Lower leg skin (tissue), 4 donors: ENCODE measurements around the gene RPS6KB2. TPM values are rescaled to one million over a fixed set of nuclear protein-coding genes. Genes with fewer than 3 reads are reported as not detected.

Experiments
- DNase-seq, 2 donors: peaks; one replicate each; pipeline ENCODE4 v3.0.0-alpha.2; 2019; ENCODE audit warnings: low spot score in 2 of 2
- H3K4me3 ChIP-seq: fragments of 200-600 bp; sonication (generic); 2 replicates; pipeline ENCODE4 v1.5.1; 2017; ENCODE audit warnings: mild to moderate bottlenecking, low read depth; ENCODE audit not compliant: poor library complexity, severe bottlenecking
- POLR2A ChIP-seq, 2 donors: fragments of 450-650 bp; IDR thresholded peaks; one replicate each; pipeline ENCODE4 v1.6.1; 2016 to 2017; ENCODE audit warnings: antibody characterized with exemption in 2 of 2, mild to moderate bottlenecking in 1 of 2, moderate library complexity in 1 of 2
- WGBS, 2 donors: methylation state at CpG; one replicate each; pipeline ENCODE4 v1.1.5; 2018; 5-methylcytosine and 5-hydroxymethylcytosine counted together
- intact Hi-C: fragments of 100-400 bp; cut with DNase I; formaldehyde crosslinking; loops from one replicate; pipeline ENCODE4 v1.15.0; 2023; ENCODE audit warnings: low total_unique reads
- total RNA-seq, 4 donors: library from RNA; depleted of rRNA; stranded (reverse); fragments of >200 nt; gene quantifications; one replicate each; pipeline ENCODE4 v1.1.0, GENCODE V29; 2016
- TF ChIP-seq, protein P1 (sequence below), 3 donors: fragments of 450-650 bp; IDR thresholded peaks; one replicate each; pipeline ENCODE4 v1.5.1; 2016; ENCODE audit warnings: antibody characterized with exemption in 3 of 3, mild to moderate bottlenecking in 3 of 3, moderate library complexity in 2 of 3

RPS6KB2 gene
- total RNA-seq, 4 donors from 2014 or later, result 154 to 264 (median 203) TPM

DNA sequence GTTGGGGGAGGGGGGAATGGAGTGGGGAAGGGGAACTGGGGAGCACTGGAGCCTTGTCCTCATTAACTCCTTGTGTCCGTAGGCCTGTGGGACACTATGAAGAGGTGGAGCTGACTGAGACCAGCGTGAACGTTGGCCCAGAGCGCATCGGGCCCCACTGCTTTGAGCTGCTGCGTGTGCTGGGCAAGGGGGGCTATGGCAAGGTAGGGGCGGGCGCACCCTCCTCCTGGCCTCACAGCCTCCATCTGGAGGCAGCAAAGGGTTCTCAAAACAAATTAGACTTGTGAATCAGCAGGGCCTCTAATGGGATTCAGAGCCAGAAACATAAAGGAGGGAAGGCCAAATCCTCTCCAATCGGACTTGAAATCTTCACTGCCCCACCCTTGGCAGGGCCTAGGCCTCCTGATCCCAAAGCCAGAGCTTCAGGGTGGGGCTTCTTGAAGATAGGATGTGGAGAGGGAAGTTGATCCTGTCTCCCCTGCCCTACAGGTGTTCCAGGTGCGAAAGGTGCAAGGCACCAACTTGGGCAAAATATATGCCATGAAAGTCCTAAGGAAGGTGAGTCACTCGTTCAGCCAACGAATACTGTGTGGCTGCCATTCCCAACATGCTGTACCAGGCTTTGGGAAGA lies 859 bp downstream of the RPS6KB2 start:
- peak overlapping the region; percentile 82 for H3K4me3 ChIP-seq
- DNase-seq, result peak in 1 of 2 donors; percentile 55
- TF ChIP-seq, protein P1, sequence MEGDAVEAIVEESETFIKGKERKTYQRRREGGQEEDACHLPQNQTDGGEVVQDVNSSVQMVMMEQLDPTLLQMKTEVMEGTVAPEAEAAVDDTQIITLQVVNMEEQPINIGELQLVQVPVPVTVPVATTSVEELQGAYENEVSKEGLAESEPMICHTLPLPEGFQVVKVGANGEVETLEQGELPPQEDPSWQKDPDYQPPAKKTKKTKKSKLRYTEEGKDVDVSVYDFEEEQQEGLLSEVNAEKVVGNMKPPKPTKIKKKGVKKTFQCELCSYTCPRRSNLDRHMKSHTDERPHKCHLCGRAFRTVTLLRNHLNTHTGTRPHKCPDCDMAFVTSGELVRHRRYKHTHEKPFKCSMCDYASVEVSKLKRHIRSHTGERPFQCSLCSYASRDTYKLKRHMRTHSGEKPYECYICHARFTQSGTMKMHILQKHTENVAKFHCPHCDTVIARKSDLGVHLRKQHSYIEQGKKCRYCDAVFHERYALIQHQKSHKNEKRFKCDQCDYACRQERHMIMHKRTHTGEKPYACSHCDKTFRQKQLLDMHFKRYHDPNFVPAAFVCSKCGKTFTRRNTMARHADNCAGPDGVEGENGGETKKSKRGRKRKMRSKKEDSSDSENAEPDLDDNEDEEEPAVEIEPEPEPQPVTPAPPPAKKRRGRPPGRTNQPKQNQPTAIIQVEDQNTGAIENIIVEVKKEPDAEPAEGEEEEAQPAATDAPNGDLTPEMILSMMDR (IDR thresholded peaks at IDR 0.05), result no peak
- no peak for TF ChIP-seq POLR2A (IDR thresholded peaks at IDR 0.05)
- intact Hi-C loops, result no loop called here
- 23 to 39% methylated on average over 12 of the region's 12 CpGs for WGBS, 2 donors

DNA sequence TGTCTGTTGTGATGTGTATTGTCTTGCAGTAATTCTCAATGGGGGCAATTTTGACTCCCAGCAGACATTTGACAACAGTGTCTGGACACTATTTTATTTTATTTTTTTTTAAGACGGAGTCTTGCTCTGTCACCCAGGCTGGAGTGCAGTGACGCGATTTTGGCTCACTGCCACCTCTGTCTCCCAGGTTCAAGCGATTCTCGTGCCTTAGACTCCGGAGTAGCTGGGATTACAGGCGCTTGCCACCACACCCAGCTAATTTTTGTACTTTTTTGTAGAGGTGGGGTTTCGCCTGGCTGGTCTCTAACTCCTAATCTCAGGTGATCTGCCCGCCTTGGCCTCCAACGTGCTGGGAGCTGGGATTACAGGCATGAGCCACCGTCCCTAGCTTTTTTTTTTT lies 1.4 kb downstream of the RPS6KB2 start:
- H3K4me3 ChIP-seq, result no peak overlapping the region
- TF ChIP-seq, protein P1 (IDR thresholded peaks at IDR 0.05), result no peak
- TF ChIP-seq POLR2A (IDR thresholded peaks at IDR 0.05), result no peak
- no peak for DNase-seq
- WGBS, 2 donors, result 49 to 54% methylated on average over 11 of the region's 11 CpGs
- intact Hi-C loops, result no loop called here

DNA sequence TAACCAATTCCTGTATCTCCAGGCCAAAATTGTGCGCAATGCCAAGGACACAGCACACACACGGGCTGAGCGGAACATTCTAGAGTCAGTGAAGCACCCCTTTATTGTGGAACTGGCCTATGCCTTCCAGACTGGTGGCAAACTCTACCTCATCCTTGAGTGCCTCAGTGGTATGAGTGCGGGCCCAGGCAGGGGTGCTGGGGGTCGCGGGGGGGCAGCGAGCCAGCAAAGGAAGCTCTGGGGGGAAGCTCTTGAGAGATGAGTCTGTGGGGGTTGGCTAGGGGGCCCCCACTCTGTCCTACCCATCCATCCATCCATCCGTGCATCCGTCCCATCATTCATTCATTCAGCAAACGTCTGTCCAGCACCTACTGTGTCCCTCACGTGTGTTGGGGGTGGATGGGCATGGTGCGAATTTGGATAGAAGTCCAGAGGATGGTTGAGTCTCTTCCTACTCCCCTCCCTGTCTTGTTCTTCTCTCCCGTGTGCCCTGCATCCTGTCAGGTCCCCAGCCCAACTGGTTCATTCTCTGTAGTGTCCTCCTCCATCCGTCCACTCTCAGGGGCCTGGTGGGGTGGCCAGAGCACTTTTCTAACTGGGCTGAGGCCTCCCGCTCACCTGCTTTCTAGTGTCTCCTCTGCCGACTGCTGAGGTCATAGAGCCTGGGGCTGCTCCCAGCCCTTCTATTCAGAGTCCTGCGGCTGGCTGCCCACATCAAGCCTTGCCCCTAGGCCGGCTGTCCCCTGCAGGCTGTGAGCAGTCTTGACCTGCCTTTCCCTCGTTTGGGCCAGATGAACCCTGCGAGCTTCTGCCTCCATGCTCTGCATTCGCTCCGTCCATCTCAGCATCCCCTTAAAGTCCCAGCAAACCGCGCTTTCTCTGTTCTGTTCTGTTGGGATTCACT lies 3.3 kb downstream of the RPS6KB2 start:
- H3K4me3 ChIP-seq, result no peak overlapping the region
- DNase-seq, result no peak
- TF ChIP-seq, protein P1 (IDR thresholded peaks at IDR 0.05), result no peak
- no peak for TF ChIP-seq POLR2A (IDR thresholded peaks at IDR 0.05)
- intact Hi-C loops, result no loop called here
- 88 to 91% methylated on average over 24 of the region's 24 CpGs for WGBS, 2 donors

DNA sequence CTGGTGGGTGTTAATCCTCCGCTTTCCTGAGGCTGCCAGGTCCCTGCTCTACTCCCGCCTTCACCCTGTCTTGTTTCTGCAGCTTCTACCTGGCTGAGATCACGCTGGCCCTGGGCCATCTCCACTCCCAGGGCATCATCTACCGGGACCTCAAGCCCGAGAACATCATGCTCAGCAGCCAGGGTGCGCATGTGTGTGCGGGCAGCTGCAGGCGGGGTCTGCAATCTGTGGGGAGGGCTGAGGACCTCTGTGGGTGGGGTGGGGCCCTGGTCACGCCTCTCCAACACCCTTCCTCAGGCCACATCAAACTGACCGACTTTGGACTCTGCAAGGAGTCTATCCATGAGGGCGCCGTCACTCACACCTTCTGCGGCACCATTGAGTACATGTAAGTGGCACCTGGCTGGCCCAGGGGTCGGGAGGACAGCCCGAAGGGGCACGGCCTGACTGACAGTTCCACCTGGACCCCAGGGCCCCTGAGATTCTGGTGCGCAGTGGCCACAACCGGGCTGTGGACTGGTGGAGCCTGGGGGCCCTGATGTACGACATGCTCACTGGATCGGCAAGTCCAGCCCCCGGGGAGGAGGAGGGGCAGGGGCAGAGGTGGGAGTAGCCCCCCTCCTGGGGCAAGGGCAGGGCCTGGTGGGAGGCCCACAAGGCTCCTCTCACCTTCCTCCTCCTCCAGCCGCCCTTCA lies 4.5 kb downstream of the RPS6KB2 start:
- WGBS, 2 donors, result 87 to 89% methylated on average over 16 of the region's 22 CpGs
- TF ChIP-seq, protein P1 (IDR thresholded peaks at IDR 0.05), result no peak
- TF ChIP-seq POLR2A (IDR thresholded peaks at IDR 0.05), result no peak
- H3K4me3 ChIP-seq, result no peak overlapping the region
- DNase-seq, result no peak
- intact Hi-C loops, result no loop called here

DNA sequence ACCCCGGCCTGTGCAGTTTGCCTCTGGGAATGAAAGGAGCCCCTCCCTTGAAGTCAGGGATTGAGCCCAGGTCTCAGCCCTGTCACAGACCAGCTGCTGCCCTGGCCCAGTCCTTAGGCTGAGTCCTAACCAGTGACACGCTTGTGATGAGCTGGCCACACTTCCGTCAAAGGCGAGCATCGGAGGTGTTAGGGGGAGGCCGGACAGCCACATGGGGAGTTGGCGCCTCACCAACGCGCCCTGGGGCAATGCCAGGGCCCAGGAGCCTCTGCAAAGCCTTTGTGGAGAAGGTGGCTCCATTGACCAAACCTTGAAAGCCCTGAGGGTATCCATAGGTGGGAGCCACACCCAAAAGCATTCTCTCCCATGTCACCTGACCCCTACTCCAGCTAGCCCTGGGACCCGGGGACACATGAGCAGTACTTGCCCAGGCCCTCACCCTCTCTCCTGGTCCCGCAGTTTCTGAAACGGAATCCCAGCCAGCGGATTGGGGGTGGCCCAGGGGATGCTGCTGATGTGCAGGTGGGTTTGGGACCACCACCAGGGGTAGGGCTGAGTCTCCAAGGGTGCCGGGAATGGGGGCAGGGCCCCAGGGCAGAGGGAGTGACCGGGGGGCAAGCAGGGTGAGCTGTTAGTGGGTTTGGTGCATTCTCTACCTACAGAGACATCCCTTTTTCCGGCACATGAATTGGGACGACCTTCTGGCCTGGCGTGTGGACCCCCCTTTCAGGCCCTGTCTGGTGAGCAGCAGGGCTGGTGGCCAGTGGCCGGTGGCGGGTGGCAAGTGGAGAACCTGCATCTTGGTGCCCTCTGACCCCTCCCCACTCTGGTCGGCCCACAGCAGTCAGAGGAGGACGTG lies 5.5 kb downstream of the RPS6KB2 start:
- WGBS, 2 donors, result 79 to 90% methylated on average over 22 of the region's 22 CpGs
- TF ChIP-seq, protein P1 (IDR thresholded peaks at IDR 0.05), result no peak
- no peak for TF ChIP-seq POLR2A (IDR thresholded peaks at IDR 0.05)
- H3K4me3 ChIP-seq, result no peak overlapping the region
- intact Hi-C loops, result no loop called here
- DNase-seq, result no peak
